D721Med (cell line): ENCODE results near the gene NT5DC2.

Source experiments
- DNase-seq: peaks from one replicate; pipeline ENCODE4 v3.0.0; 2011; ENCODE audit warnings: low spot score; ENCODE audit not compliant: insufficient read length
- FAIRE-seq: peaks from 2 replicates; lab custom pipeline; 2011; peaks lifted over from hg19 to GRCh38; lab: Jason Lieb, UNC
- TF ChIP-seq, protein P1 (sequence below): IDR thresholded peaks from 2 replicates; pipeline ENCODE4 v1.5.1; 2012; ENCODE audit warnings: mild to moderate bottlenecking, control low read depth; ENCODE audit not compliant: insufficient read depth; ENCODE audit errors: missing control alignments

NT5DC2 gene

DNA sequence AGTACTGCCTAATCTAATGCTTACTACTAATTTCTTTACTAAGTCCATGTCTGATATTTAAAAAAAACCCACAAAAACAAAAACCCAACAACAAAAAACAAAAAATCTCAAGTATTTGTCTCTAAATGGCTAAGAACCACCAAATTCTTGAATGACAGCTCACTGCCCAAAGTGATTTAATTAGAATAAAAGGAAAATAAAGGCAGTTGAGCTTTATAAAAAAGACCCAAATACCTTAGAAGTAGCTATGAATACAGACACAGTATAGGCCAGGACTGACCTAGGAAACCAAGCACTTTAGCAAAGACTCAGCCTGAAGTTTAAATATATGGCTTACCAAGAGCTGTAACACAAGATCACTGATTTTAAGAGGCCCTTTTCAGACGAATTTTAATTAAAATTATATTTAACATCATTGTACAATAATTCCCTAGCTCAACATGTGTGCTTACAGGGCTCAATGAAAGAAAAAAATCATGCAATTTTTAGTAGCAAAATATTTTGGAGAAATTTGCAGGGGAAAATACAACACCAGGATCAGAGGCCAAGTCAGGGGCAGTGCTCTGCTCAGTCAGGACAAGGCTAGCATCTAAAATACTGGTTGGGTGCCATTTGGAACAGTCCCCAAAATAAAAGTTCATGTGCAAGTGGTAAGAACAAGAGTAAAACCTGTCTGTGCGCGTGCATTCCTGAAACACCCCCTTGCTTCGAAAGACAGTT is 27.5 kb upstream of the NT5DC2 start:
- TF ChIP-seq, protein P1, sequence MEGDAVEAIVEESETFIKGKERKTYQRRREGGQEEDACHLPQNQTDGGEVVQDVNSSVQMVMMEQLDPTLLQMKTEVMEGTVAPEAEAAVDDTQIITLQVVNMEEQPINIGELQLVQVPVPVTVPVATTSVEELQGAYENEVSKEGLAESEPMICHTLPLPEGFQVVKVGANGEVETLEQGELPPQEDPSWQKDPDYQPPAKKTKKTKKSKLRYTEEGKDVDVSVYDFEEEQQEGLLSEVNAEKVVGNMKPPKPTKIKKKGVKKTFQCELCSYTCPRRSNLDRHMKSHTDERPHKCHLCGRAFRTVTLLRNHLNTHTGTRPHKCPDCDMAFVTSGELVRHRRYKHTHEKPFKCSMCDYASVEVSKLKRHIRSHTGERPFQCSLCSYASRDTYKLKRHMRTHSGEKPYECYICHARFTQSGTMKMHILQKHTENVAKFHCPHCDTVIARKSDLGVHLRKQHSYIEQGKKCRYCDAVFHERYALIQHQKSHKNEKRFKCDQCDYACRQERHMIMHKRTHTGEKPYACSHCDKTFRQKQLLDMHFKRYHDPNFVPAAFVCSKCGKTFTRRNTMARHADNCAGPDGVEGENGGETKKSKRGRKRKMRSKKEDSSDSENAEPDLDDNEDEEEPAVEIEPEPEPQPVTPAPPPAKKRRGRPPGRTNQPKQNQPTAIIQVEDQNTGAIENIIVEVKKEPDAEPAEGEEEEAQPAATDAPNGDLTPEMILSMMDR, result no peak
- FAIRE-seq (no peak), DNase-seq (no peak)

DNA sequence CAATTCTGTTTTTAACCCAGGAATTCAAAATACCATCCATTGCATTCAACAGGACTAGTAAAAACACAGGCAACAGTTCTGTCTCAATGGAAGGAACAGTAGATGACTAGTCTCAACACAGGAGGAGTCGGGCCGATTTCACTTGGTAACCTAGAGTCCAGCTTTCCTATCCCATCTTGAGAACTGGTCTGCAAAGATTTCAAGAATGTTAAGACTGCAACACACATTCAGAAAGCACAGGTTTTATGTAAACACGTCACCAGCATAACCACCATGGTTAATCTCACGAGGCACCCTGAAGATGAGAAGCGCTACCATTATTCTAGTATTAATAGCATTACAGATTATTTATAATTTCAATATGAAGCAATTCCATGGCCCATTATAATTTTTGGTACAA is 24.8 kb upstream of the NT5DC2 start:
- DNase-seq (no peak), FAIRE-seq (no peak)
- TF ChIP-seq, protein P1, result no peak

DNA sequence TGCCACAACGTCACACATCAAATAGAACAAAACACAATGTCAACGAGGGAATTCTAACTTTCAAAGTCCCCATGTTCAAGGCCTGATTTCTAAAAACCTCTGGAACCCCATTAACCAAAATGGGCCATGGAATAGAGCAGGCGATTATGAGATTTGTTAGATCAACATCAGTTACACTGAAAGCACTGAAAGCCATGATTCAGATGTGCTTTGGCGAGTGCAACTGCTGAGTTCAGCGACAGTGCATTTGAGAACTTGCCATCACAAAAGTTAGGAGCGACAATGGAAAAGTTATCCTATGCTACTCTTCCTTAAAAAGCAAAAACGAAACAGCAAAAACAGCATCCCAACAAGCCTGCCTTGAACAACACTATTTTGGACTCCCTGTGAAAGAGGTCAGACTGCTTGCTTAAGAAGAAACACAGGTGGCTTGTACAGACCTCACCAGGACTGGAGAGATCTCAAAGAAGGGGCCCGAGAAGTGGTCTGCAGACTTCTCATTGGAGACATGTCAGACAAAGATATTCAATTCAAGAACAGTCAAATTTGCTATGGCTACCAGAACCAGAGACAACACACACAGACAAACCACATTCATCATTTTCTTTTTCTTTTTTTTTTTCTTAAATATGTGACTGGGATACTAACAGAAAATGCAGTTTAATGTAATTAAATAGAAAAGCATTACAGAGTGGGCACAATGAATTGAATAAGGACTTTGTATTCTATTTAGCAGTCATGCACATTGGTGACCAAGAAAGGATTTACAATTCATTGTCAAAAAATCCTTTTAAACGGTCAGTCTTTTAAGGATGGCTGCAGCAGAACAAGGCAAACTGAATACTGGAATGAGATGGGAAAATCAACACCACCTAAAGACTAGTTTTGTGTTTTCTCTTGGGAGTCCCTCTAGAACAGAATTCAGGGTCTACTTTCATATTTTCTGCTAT is 23.6 kb upstream of the NT5DC2 start:
- TF ChIP-seq, protein P1, result no peak
- DNase-seq (no peak), FAIRE-seq (no peak)

DNA sequence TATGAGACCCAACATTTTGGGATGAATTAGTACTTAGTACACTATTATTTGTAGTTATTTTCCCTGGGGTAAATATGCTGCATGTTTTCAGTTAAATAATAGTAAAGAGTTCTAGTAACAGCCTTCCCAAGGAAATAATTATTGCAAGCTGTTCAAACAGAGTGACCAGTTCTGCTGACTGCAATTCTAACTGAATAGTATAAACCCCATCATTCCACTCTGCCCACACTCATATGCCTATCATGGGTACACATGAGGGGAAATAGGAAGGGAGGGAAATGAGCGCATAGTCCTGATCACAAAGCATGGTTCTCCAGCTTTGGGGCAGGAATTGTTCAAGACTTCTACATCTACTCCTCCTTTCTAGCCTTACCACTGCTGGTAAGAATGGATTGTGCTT is 21.4 kb upstream of the NT5DC2 start:
- FAIRE-seq (no peak), DNase-seq (no peak)
- TF ChIP-seq, protein P1, result no peak

DNA sequence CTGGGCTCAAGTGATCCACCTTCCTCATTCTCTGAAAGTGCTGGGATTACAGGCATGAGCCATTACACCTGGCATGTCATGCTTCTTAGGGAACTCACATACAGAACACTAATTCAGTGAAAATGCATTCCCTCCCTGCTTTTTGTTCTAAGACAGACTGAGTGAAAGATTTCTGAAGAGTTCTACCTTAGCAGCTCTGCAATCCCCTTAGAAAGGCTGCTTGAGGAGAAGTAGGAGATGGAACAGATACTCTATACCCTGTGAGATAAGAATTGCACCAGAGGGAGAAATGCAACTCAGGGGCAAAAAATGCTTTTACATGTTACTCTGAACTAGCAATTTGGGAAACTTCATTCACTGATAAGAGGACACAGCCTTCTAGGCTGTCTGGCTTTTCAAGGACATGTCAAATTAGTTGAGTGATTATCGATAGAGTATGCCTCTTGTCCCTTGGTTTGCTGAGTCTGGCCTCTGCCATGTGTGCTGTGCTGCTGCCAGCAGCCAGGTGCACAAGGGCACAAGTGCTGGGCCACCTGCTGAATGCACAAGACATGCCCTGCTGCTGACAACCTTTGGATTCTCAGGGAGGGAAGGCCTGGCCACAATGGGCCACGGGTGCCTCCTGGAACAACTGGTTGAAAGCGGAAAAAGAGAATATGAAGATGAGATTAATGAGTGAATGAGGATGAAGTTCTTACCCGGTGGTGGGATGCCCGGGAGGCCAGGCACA is 20.5 kb upstream of the NT5DC2 start:
- DNase-seq, result no peak
- TF ChIP-seq, protein P1, result no peak
- FAIRE-seq, result no peak

DNA sequence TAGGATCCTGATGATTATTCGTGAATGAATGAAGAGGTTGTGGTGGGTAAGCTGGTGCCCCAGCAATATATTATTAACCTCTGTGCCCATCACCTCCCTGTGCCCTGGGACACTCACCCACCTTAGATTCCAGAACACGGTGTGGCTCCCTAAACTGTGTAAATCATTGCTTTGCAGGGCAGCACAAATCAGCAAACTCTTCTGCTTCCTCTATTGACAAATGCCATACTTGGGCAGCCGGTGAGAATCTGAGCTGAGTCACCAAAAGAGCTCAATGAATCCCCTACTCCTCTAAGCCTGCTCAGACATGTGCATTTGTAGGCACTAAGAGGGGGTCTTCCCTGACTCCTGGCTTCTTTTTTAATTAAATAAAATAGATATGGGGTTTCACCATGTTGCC is 18.4 kb upstream of the NT5DC2 start:
- DNase-seq (no peak), FAIRE-seq (no peak)
- TF ChIP-seq, protein P1, result no peak
